ENCODE data around the gene ASXL3.

Gene ASXL3

DNA sequence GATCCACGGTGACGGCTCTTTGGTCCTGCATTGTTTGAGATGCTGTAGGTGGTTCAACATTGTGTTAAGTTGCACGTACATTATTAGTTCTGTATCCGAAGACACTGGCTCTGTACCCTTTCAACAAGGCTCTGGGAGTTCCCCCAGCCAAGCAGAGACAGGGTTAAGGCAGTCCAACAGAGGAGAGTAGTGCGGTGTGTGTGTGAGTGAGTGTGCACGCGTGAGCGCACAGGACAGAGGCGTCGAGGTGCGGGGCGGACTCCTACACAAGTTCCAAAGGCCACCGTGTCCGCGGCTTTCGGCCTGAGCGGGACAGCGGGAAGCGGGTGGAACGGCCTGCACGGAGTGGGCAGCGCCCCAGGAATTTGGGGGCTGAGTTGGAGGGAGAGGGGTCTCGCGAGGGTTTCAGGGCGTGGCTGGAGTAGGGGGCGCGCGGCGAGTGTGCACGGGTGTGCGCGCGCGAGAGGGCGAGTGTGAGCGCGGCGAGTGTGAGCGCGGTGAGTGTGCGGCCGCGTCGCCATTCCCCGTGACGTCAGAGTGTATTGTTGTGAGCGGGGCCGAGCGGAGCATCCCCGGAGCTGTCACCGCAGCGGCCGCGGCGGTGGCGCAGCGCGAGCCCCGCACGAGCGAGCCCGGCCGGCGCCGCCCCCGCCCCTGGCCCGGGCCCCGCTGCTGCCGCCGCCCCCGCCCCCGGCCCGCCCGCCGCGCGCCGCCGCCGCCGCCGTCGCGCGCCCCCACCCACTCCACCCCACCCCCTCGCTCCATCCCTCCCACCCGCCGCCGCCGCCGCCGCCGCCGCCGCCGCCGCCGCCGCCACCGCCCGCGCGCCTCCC is at the start of gene ASXL3:
Gene ASXL3, plus strand, starts transcription at position 535 of the 833 bp plus-strand sequence. CDS start 413 bp downstream, outside the sequence.
- peak; percentile 33 for DNase-seq

DNA sequence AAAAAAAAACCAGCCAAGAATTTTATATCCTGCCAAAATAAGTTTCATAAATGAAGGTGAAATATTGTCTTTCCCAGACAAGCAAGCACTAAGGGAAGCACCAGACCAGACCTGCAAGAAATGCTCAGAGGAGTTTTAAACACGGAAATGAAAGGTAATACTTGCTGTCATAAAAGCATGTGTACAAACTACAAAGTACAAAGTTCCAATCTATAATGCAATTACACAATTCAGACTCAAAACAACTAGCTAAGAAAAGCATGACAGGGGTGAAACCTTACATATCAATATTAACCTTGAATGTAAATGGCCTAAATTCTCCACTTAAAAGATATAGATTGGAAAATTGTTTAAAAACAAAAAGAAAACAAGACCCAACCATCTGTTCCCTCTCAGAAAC is 45.0 kb upstream of the ASXL3 start:
- DNase-seq: no peak

DNA sequence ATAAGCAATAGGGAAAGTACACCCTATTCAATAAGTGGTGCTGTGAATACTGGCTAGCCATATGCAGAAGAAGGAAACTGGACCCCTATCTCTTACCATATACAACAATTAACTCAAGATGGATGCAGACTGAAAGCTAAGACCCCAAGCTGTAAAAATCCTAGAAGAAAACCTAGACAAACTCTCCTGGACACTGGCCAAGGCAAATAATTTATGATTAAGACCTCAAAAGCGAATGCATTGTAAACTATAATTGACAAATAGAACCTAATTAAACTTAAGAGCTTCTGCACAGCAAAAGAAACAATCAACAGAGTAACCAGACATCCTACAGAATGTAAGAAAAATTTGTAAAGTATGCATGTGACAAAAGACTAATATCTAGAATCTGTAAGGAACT is 41.1 kb upstream of the ASXL3 start:
- DNase-seq: no peak

DNA sequence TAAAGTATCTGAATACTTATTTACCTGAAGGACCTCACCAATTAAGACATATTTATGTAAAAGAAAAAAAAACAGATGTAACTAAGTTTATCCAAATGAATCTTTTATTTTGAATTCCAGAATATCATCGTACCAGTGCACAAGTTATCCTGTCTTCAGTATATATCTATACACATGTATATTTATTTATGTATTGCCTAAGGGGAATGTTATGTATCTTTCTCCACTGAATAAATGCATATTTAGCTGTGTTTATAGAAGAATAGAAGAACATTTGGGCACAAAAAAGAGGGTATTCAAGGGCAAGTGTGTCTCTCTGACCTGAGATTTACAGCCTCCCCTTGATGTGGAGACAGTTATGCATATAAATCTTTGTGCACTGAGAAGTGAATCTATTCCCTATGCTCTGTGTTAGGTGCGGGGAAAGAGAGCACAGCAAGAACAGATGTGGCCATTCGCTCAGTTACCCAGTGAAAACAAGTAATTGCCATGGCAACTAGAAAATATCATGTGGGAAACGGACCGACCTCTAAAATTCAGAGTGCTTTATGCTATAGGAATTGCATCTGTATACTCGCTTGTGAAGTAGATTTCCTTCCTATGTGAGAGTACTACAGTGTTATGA is 39.5 kb upstream of the ASXL3 start:
- DNase-seq: no peak

DNA sequence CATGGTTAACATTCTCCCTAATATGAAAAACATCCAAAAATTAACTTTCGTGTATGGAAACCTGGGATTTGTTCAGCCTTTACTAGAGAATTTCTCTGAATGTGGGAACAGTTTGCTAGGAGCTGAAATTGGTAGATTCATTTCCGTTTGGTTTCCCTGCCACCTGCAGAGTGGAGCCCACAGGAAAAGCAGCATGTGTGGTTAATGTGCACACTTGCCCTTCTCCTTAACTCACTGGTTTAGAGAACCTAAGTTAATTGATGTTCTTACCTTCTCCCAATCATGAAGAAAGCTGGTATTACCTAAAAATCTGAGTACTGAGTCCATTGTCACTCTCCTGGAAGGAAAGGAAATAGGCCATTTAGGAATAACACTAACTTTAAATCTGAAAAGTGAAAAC is 37.6 kb upstream of the ASXL3 start:
- no peak for DNase-seq

DNA sequence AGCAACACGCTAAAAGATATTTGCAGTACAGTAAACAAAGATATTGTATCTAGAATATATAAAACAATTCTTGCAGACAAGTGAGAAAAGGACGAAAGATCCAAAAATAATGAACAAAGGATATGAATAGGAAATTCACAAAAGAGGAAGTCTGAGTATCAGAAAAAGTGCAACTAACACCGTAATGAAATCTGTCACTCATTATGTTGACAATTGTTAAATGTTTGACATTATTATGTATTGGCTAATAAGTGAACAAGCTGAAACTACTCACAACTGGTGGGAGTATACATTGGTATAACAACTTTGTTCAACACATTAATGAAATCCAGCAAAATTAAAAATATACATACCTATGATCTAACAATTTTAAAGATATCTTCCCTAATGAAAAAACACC is 36.7 kb upstream of the ASXL3 start:
- DNase-seq: no peak

DNA sequence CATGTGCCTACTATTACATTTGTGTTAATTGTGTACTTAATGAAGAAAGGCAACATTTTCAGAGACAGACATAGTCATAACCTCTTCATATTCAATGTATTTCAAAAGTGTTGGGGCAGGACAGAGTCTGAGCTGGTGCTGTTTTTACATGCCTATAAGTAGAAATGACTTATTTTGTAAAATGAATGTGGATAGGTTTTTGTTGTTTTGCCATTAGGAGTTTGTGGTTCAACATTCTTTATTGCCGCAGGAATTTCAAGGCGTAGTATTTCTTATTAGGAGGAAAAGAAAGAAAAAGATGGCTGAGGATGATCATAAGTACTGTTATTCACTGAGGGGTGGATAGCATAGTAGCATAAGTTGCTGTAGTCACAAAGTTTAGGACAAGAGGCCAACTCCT is 21.2 kb upstream of the ASXL3 start:
- DNase-seq: no peak

DNA sequence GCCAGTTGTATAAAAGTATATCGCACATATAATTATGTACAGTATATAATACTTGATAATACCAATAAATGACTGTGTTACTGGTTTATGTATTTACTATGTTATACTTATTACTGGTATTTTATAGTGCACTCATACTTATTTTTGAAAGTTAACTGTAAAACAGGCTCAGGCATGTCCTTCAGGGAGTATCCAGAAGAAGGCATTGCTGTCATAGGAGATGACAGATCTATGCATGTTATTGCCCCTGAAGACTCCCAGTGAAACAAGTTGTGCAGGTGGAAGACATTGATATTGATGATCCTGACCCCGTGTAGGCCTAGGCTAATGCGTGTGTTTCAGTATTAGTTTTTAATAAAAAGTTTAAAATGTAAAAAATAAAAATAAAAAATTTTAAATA is 20.3 kb upstream of the ASXL3 start:
- DNase-seq: no peak

DNA sequence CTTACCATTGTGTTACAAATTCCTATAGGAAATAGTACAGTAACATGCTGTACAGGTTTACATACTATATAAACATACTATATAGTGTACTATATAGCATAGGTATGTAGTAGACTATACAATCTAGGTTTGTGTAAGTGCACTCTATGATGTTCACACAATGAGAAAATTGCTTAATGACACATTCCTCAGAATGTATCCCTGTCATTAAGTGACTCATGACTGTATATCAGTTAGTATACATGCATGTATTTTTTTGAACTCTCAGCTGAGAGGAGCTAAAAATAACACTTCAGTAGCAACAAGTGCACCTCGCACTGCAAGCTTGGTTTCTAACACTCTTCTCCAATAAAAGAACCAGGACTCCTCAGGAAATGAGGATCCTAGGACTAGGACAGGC is 19.5 kb upstream of the ASXL3 start:
- peak; percentile 10 for DNase-seq

DNA sequence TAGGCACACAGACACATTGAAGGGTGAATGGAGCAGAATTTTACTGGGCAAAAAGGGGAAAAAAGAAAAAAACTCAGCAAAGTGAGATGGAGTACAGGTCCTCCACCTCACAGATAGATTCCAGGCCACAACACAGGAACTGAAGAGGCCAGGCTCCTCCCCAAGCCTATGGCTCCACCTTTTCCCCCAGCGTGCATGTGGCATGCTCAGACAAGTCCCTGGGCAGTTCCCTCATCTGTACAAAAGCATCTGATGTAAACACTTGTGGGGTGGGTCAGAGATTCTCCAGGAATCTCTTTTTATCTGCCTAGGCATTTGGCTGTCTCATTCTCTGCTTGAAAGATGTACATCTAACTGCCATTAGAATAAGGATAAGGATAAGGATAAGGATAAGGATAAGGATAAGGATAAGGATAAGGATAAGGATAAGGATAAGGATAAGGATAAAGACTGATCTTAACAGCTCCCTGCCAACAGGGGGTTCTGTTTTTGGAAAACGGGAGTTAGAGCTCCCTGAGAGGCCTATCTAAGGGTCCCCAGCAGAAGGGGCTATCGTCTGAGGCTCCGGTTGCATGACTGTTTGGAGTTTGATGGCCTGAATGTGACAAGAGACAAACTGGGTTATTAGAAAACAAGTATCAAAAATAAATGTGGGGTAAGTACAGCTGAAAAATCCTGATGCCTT is 17.2 kb upstream of the ASXL3 start:
- DNase-seq: peak; percentile 45

DNA sequence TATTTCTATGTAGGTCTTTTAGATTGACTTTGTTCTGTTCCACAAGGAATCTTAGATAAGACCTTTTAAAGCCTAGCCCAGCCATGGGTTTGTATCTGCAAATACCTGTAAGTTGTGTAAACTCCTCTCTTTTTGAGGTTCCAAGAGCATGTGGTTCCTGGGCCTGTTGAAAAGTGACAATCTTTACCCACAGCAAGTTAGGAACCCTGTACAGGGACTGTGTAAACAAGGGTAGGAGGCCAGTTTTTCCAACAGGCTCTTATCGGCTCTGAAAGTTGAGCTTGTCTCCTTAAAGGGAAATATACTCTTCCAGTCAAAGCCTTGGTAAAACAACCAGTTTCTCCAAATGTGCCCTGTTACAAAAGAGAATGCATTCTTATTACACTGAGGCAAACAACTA is 15.3 kb upstream of the ASXL3 start:
- no peak for DNase-seq

DNA sequence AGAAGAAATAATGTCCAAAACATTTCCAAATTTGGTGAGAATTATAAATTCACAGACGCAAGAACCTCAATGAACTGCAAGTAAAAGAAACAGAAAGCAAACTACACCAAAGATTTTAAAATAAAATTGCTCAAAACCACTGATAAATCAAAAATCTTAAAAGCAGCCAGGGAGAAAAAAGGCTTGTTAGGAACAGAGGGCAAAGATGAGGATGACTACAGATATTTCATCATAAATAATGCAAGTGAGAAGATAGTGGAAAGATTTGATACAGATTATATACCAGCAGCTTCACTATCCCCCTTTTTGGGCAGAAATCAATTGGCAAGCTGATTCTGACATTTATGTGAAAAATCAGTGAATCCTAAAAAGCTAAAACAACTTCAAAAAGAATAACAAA is 10.3 kb upstream of the ASXL3 start:
- DNase-seq: no peak

DNA sequence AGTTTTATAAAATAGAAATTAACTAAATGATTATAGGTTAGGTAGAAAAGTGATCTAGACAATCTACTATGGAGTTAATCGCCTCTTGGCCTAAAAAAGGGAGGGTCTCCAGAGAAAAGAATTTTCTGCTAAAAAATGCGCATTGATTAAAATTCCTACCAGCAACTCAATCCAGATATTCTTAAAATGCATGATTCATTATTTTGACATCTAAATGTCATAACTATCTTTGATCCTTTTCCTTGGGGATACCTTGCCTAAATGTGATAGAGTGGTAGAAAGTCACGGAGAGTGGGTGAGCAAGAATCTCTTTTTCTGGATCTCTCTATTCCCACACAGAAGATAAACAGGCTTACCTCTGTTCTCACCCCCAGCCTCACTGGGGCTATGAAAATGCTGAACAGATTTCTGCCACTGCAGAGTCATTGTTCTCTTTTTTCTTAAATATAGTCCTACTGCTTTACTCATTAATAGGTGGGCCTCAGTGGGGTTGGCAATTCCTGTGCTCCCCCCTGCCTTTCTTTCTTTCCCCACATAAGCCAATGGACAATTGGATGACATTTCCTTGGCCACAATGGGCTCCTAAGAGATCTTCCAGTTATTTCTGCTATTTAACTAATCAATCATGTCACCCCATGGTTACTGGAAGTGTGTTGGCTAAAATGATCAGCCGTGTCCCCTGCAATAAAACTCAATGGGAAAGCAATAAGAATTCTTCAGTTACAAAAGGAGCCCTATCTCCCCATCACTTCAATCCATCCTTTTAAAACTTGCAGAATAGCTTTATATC is 5.8 kb upstream of the ASXL3 start:
- DNase-seq: no peak

DNA sequence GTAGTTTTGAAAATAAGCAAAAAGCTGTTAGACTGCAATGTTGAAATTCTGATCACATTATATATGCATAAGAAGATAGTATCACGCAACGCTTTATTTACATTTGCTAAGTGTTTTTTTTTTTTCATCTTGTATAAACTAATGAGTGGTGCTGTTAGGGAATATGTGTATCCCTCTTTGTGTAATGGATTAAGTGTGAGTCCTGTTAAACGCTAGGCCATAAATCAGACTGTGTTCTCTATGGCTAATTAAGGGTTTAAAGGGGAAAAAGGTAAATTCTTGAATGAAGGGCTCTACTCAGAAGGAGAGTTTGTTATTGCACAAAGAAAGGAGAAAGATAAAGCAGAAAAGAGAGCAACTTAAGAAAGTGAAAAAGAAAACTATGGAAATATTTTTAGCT is 4.8 kb upstream of the ASXL3 start:
- DNase-seq: no peak

DNA sequence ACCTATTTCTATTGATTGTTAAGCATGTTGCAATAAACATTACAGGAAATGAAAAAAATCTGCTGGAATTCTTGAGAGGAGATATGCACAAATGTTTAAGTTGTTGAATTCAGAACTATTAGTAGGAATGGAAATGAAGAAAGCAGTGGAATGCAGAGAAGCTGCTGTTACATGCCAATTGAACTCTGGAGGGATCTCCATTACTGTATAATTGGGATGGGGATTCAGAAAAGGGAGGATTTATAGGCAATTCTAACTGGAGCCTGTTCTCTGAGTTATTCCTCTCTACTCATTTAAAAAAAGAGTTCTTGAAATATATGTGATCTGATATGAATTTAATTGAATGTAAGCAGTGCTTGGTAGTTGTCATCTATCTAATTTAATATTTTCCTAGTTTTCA is 2.6 kb upstream of the ASXL3 start:
- DNase-seq: no peak

DNA sequence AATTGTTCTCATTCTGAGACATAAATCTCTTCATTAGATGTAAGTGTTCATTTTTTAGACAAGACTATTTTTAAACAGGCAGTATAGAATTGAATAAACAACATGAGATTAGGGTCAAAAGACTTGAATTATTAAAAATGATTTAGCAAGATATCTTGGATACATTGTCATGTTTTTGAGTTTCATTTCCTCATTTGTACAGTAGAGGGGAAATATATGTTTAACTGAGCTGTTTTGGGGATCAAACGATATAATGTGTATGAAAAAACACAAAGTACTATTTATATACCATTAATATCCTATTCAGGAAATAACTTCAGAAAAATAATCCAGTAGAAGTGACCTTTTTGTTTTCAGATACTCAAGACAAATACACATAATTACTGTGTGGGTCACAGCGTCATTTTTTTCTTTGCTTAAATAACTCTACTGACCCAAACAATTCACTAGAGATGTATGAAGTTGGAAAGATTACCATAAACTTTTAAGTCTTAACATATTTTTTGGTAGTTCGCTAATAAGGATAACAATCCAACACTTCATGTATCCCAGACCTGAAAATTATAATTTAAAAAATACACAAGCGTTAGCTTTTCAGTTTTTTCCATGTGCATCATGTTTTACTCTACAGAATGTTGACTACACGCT is 896 bp upstream of the ASXL3 start:
- no peak for DNase-seq

DNA sequence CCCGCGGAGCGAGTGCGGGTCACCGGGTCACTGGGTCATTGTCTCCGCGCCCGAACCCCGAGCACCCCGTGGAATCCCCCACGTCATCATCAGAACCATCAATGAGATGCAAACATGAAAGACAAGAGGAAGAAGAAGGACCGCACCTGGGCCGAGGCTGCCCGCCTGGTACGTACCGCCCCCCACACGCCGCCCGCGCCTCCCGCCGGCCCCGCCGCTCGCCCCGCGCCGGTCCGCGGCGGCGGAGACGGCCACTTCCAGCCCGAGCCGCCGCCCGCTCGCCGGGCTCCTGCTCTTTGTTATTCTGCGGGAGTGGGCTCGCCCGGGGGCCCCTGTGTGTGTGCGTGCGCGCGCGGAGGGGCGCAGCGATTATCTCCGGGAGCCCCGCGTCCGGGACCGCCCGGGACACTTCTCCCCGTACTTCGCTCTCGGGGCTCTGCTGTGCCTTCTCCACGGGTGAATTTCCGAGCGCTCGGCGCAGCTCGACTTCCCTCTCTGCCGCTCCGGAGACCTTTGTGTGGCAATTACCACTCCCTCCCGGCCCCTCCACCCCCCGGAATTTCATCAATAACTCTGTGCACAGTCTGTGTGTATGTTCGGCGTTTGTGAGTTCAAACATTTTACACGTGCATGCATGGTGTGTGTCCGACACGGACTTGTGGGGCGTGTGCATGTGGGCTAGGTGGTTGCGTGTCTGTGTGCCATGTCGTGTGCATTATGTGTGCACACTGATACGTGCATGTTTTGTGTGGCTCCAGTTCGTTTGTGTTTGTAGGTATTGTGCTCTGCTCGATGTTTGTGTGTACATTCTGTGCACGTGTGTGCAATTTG is 714 bp downstream of the ASXL3 start:
- DNase-seq: peak; percentile 9

DNA sequence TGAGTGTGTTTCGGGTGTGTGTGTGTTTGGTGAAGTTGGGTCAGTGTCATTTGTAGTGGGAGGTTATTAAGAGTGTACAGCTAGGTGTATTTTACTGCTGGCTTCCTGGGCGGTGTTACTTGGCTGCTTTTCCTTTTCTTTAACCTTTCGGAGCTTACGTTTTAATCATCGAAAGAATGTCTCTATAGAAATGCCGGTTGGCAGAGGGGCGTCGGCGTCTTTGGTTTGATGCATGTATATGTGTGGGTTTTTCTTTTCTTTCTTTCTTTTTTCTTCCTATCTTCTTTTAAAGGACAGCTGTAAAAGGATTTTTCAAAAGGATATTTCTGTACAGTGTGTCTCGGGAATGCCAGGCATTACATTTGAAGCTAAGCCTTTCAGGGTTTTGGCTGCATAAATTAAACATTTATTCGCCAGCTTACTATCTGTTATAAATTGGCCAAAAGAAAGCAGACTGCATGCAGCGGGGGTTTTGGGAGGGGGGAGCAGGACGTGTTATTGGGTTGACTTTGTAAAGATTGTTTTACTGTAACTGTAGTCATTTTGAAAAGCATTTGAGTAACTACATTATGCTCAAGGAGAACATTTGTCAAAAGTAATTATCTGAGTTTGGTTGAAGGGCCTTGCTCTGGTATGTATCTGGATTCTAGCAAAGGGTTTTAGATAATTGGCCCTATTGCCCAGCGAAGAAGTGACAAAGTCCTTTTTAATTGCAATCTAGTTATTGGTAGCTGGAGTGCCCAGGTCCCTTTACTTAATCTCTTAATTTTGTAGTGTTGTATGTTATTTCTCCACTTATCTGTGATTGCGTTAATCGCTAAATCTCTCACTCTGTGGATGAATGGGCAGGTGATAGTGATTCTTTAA is 1.6 kb downstream of the ASXL3 start:
- no peak for DNase-seq

DNA sequence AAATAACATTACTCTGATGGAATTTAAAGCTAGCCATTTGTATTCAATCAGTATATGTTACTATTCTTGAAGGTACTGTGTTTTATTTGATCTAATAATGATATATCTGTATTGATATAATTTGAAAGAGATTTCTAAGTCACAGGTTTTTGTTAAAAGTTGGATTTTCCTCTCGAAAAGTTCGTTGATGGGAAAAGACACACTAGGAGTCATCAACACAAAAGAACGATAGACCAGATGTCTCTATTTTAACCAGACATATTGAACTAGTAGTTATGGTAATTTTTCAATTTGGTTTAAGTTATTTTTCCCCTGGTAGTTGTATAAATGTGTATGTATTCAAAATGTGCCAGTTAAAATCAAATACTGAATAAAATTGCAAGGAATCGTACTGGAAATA is 2.5 kb downstream of the ASXL3 start:
- no peak for DNase-seq

DNA sequence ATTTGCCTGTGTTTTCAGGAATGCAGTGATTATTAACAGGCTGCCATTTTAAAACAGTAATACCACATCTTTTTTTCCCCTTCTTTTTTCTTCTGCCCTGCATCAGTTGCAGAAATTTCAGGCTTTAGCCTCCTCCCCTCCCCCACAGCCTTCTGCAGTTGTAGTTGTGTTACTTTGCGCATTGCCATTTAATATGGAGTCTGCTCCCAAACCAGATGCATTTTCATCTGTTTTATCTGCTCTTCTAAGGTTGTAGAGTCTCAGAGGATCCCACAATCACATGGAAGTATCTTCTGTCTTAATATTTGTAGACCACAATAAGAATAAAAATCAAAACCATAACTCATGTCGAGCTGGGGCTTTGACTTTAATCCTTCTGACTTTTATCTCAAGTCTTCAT is 3.8 kb downstream of the ASXL3 start:
- no peak for DNase-seq

DNA sequence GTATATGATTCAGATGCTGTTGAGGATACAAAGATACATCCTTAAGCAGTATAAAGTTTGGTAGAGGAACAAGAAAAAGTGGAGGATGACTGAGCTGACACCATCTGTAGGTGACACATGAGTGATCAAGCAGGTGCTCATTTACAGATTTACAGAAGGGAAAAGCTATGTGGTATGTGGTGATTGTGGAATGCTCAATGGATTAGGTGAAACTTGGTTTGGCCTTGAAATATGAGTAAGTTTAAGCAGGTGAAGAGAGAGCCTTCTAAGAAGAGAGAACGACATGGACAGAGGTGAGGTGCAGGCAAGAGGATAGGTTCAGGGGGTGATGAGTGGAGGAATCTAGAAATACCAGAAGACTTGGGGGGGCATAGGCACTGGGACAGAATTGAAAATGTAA is 5.9 kb downstream of the ASXL3 start:
- DNase-seq: no peak
